Measurements from ENCODE around the gene SUGT1.

GRCh38 chr13:52703482-52703881, 50.8 kb downstream of the SUGT1 start:
- TF ChIP-seq CTCF (IDR thresholded peaks at IDR 0.05; ENCODE audit: poor library complexity) (no peak), EZH2 (IDR thresholded peaks at IDR 0.05; ENCODE audit: borderline replicate concordance) (no peak)

Measured in hepatocyte (in vitro differentiated cells).